Measurements from ENCODE around the gene KLRC3.
"Not testable (repeated sequence)": the region's sequence is repeated elsewhere in the genome, so short reads cannot be mapped to it uniquely, and the experiment has no call there.

KLRC3 gene

GRCh38 chr12:10420334-10420733, at the start of gene KLRC3:
KLRC3 (minus strand) TSS chr12:10420595; CDS start chr12:10420550, 45 bp downstream.
- not testable (repeated sequence) for H3K27ac ChIP-seq (ENCODE audit: low read length); H3K36me3 ChIP-seq (ENCODE audit: insufficient read depth, low read depth, low read length); H3K4me1 ChIP-seq (ENCODE audit: insufficient read depth, low read length); H3K27me3 ChIP-seq (ENCODE audit: insufficient read depth, low read length); H3K4me3 ChIP-seq (ENCODE audit: low read length); H3K9me3 ChIP-seq (ENCODE audit: insufficient read depth, low read depth, low read length); H3K9ac ChIP-seq (ENCODE audit: low read depth, low read length)

GRCh38 chr12:10469701-10470100, 49.3 kb upstream of the KLRC3 start:
- H3K27ac ChIP-seq (ENCODE audit: low read length): no peak overlapping the region
- no peaks in the 10 kb centered on the region for H3K4me1 ChIP-seq (ENCODE audit: insufficient read depth, low read length)
- no peak overlapping the region for H3K4me3 ChIP-seq (ENCODE audit: low read length)
- no peaks in the 10 kb centered on the region for H3K36me3 ChIP-seq (ENCODE audit: insufficient read depth, low read depth, low read length)
- no peaks in the 10 kb centered on the region for H3K9me3 ChIP-seq (ENCODE audit: insufficient read depth, low read depth, low read length)
- H3K27me3 ChIP-seq (ENCODE audit: insufficient read depth, low read length): no peaks in the 10 kb centered on the region
- H3K9ac ChIP-seq (ENCODE audit: low read depth, low read length): no peak overlapping the region

DNA sequence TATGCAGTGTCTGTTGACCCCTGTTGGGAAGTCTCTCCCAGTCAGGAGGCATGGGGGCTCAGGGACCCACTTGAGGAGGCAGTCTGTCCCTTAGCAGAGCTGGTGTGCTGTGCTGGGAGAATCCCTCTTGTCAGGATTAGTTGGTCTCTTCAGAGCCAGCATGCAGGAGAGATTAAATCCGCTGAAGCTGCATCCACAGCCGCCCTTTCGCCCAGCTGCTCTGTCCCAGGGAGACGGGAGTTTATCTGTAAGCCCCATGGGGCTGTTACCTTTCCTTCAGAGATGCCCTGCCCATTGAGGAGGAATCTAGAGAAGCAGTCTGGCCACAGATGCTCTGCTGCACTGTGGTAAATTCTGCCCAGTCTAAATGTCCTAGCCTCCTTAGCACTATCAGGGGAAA, 45.9 kb upstream of the KLRC3 start:
- Histone ChIP-seq H3K27me3 (ENCODE audit: insufficient read depth, low read length) (no peaks in the 10 kb centered on the region), H3K4me1 (ENCODE audit: insufficient read depth, low read length) (no peaks in the 10 kb centered on the region), H3K9me3 (ENCODE audit: insufficient read depth, low read depth, low read length) (no peaks in the 10 kb centered on the region), H3K9ac (ENCODE audit: low read depth, low read length) (no peak overlapping the region), H3K36me3 (ENCODE audit: insufficient read depth, low read depth, low read length) (no peaks in the 10 kb centered on the region), H3K27ac (ENCODE audit: low read length) (no peak overlapping the region), H3K4me3 (ENCODE audit: low read length) (no peak overlapping the region)

DNA sequence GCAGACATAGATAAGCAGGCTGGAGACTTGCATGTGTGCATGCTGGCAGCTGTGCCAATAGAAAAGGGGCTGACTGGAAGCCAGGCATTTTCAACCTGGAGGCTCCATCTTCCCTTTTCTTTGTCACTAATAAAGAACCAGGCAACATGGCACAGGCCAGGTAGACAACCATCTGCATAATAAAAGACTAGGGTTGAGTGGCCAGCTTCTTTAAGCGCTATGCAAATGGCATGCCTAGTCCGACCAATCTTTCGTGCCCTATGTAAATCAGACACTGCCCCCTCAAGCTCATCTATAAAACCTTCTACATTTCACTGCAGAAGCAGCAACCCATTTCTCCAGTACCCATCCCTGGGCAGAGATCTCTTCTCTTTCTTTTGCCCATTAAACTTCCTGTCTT, 37.4 kb upstream of the KLRC3 start:
- H3K36me3 ChIP-seq (ENCODE audit: insufficient read depth, low read depth, low read length): no peaks in the 10 kb centered on the region
- peaks cover 5% of the 10 kb centered on the region; the same call in 1 of the 2 replicates for H3K4me1 ChIP-seq (ENCODE audit: insufficient read depth, low read length)
- no peaks in the 10 kb centered on the region; the same call in 1 of the 2 replicates for H3K9me3 ChIP-seq (ENCODE audit: insufficient read depth, low read depth, low read length)
- H3K27me3 ChIP-seq (ENCODE audit: insufficient read depth, low read length): no peaks in the 10 kb centered on the region
- H3K9ac ChIP-seq (ENCODE audit: low read depth, low read length): peak overlapping the region; percentile 39; the same call in 1 of the 2 replicates
- peak overlapping the region; percentile 37; the same call in 1 of the 2 replicates for H3K4me3 ChIP-seq (ENCODE audit: low read length)
- peak overlapping the region; percentile 42 for H3K27ac ChIP-seq (ENCODE audit: low read length)

- peaks cover 5% of the 10 kb centered on the region; the same call in 1 of the 2 replicates for H3K4me1 ChIP-seq (ENCODE audit: insufficient read depth, low read length)
- no peaks in the 10 kb centered on the region for H3K27me3 ChIP-seq (ENCODE audit: insufficient read depth, low read length)
- H3K9me3 ChIP-seq (ENCODE audit: insufficient read depth, low read depth, low read length): no peaks in the 10 kb centered on the region; the same call in 1 of the 2 replicates
- no peak overlapping the region for H3K9ac ChIP-seq (ENCODE audit: low read depth, low read length)
- H3K4me3 ChIP-seq (ENCODE audit: low read length): no peak overlapping the region
- no peak overlapping the region for H3K27ac ChIP-seq (ENCODE audit: low read length)
- no peaks in the 10 kb centered on the region for H3K36me3 ChIP-seq (ENCODE audit: insufficient read depth, low read depth, low read length)
Observed at GRCh38 chr12:10456856-10457255, 36.5 kb upstream of the KLRC3 start.

GRCh38 chr12:10455766-10456165, 35.4 kb upstream of the KLRC3 start:
- peaks cover 5% of the 10 kb centered on the region; the same call in 1 of the 2 replicates for H3K4me1 ChIP-seq (ENCODE audit: insufficient read depth, low read length)
- H3K9me3 ChIP-seq (ENCODE audit: insufficient read depth, low read depth, low read length): no peaks in the 10 kb centered on the region; the same call in 1 of the 2 replicates
- no peak overlapping the region for H3K27ac ChIP-seq (ENCODE audit: low read length)
- H3K4me3 ChIP-seq (ENCODE audit: low read length): no peak overlapping the region
- H3K27me3 ChIP-seq (ENCODE audit: insufficient read depth, low read length): no peaks in the 10 kb centered on the region
- H3K9ac ChIP-seq (ENCODE audit: low read depth, low read length): no peak overlapping the region
- H3K36me3 ChIP-seq (ENCODE audit: insufficient read depth, low read depth, low read length): no peaks in the 10 kb centered on the region

DNA sequence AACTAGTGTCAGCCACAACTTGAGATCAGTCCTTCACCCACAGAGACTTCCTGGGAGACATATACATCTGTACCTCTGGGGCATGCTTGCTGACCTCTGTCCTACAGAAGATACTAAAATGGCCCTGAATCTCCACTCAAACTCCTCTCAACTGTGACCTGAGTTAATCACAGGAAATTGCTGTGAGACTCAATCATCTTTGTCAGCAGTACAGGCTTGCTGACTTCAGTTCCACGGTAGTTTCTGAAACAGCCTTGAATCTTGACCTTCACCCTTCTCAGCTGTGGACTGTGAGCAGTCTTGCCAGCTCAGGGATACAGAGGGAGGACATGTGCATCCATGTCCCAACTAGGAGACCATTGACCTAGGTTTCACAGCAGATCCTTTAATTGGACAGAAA, 34.1 kb upstream of the KLRC3 start:
- no peaks in the 10 kb centered on the region; the same call in 1 of the 2 replicates for H3K9me3 ChIP-seq (ENCODE audit: insufficient read depth, low read depth, low read length)
- H3K27ac ChIP-seq (ENCODE audit: low read length): no peak overlapping the region

GRCh38 chr12:10453156-10453555, 32.8 kb upstream of the KLRC3 start, which contains the start of gene KLRC1:
KLRC1 (minus strand) TSS chr12:10453377; CDS start chr12:10451156, 2,221 bp downstream.
- Histone ChIP-seq H3K9me3 (ENCODE audit: insufficient read depth, low read depth, low read length) (no peaks in the 10 kb centered on the region; the same call in 1 of the 2 replicates), H3K27me3 (ENCODE audit: insufficient read depth, low read length) (no peaks in the 10 kb centered on the region), H3K36me3 (ENCODE audit: insufficient read depth, low read depth, low read length) (no peaks in the 10 kb centered on the region), H3K4me3 (ENCODE audit: low read length) (no peak within 1 kb of the TSS), H3K27ac (ENCODE audit: low read length) (no peak within 1 kb of the TSS), H3K4me1 (ENCODE audit: insufficient read depth, low read length) (peaks cover 5% of the 10 kb centered on the region; the same call in 1 of the 2 replicates), H3K9ac (ENCODE audit: low read depth, low read length) (no peak within 1 kb of the TSS)

More for the DNA sequence above, 34.1 kb upstream of the KLRC3 start:
- no peak overlapping the region for H3K4me3 ChIP-seq (ENCODE audit: low read length)
- peaks cover 5% of the 10 kb centered on the region; the same call in 1 of the 2 replicates for H3K4me1 ChIP-seq (ENCODE audit: insufficient read depth, low read length)
- no peaks in the 10 kb centered on the region for H3K36me3 ChIP-seq (ENCODE audit: insufficient read depth, low read depth, low read length)
- no peak overlapping the region for H3K9ac ChIP-seq (ENCODE audit: low read depth, low read length)
- no peaks in the 10 kb centered on the region for H3K27me3 ChIP-seq (ENCODE audit: insufficient read depth, low read length)

DNA sequence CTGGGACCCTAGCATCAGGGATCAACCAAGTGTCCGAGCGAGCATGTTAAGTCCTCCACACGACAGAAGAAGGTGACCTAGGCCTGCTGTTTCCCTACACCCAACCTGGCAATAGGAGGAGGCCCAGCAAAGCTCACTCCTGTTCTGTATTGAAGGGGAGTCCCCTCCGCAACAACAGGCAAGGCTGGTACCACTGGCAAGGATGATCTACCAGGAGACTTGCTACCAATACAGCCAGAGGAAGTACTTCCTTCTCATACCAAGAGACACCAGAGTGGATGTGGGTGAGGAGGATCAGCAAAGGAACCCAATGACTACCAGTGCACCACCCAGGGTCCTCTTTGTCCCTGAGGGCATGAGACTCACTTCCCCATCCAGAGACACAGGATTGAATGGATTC, 27.8 kb upstream of the KLRC3 start:
- no peak overlapping the region for H3K4me3 ChIP-seq (ENCODE audit: low read length)
- H3K27me3 ChIP-seq (ENCODE audit: insufficient read depth, low read length): no peaks in the 10 kb centered on the region
- no peak overlapping the region for H3K27ac ChIP-seq (ENCODE audit: low read length)
- no peaks in the 10 kb centered on the region for H3K9me3 ChIP-seq (ENCODE audit: insufficient read depth, low read depth, low read length)
- H3K4me1 ChIP-seq (ENCODE audit: insufficient read depth, low read length): no peaks in the 10 kb centered on the region
- H3K36me3 ChIP-seq (ENCODE audit: insufficient read depth, low read depth, low read length): no peaks in the 10 kb centered on the region
- H3K9ac ChIP-seq (ENCODE audit: low read depth, low read length): no peak overlapping the region

DNA sequence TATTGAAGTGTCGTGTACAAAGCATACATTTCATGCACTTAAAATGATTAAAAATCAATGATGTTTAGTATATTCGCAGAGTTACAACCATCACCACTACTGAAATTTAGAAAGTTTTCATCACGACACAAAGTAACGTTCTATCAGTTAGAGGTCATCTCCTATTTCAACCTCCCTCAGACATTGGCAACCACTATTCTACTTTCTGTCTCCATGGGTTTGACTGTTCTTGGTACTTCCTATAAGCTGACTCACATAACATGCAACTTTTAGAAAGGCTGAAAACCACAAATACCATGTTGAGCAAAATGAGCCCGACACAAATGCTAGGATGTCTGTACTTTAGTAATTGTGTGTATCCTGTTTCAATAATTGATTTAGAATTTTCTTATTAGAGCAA, 25.7 kb upstream of the KLRC3 start:
- H3K27me3 ChIP-seq (ENCODE audit: insufficient read depth, low read length); H3K4me3 ChIP-seq (ENCODE audit: low read length); H3K9me3 ChIP-seq (ENCODE audit: insufficient read depth, low read depth, low read length); H3K36me3 ChIP-seq (ENCODE audit: insufficient read depth, low read depth, low read length); H3K27ac ChIP-seq (ENCODE audit: low read length); H3K9ac ChIP-seq (ENCODE audit: low read depth, low read length); H3K4me1 ChIP-seq (ENCODE audit: insufficient read depth, low read length): not testable (repeated sequence)

DNA sequence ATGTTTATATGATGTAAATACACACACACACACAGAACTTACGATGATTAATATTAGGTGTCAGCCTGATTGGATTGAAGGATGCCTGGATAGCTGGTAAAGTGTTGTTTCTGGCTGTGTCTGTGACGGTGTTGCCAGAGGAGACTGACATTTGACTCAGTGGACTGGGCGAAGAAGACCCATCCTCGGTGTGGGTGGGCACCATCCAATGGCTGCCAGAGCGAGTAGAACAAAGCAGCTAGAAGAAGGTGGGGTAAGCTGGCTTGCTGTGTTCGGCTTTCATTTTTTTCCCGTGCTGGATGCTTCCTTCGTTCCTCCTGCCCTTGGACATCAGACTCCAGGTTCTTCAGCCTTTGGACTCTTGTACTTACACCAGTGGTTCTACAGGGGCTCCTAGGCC, 20.7 kb upstream of the KLRC3 start:
- not testable (repeated sequence) for H3K4me1 ChIP-seq (ENCODE audit: insufficient read depth, low read length); H3K27ac ChIP-seq (ENCODE audit: low read length); H3K4me3 ChIP-seq (ENCODE audit: low read length); H3K9ac ChIP-seq (ENCODE audit: low read depth, low read length); H3K9me3 ChIP-seq (ENCODE audit: insufficient read depth, low read depth, low read length); H3K27me3 ChIP-seq (ENCODE audit: insufficient read depth, low read length); H3K36me3 ChIP-seq (ENCODE audit: insufficient read depth, low read depth, low read length)

DNA sequence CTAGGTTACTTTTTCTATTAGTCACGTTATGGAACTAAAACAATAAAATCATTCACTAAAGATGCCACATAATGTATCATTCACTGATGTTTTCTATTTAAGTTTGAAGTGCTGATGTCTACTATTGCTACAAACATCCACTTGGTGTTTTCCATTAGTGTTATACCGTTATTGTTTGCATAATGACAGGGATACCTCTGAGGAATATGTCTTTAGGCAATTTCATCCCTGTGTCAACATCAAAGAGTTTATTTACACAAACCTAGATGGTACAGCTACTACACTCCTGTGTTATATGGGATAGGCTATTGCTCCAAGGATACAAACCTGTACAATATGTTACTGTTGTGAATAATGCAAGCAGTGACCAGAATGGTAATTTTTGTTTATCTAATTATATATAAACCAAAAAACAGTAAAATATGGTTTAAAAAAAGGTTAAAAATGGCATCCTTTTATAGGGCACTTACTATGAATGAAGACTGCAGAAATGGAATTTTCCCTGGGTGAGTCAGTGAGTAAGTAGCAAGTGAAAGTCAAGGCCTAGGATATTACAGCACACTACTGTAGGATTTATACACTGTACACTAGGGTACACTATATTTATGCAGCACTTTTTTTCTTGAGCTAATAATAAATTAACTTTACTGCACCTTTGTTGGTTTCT, 19.3 kb upstream of the KLRC3 start:
- not testable (repeated sequence) for H3K36me3 ChIP-seq (ENCODE audit: insufficient read depth, low read depth, low read length); H3K4me3 ChIP-seq (ENCODE audit: low read length); H3K27ac ChIP-seq (ENCODE audit: low read length); H3K9me3 ChIP-seq (ENCODE audit: insufficient read depth, low read depth, low read length); H3K9ac ChIP-seq (ENCODE audit: low read depth, low read length); H3K4me1 ChIP-seq (ENCODE audit: insufficient read depth, low read length); H3K27me3 ChIP-seq (ENCODE audit: insufficient read depth, low read length)
